C4-2B (cell line): ENCODE data around the gene MYLIP.

Experiments
- ZFX ChIP-seq: fragments of 450-650 bp; IDR thresholded peaks from 2 replicates; pipeline ENCODE4 v1.6.1; 2017
- TF ChIP-seq, protein P1 (sequence below): fragments of 450-650 bp; conservative IDR thresholded peaks from 2 replicates; pipeline ENCODE4 v1.5.1; 2017; ENCODE audit warnings: mild to moderate bottlenecking

DNA sequence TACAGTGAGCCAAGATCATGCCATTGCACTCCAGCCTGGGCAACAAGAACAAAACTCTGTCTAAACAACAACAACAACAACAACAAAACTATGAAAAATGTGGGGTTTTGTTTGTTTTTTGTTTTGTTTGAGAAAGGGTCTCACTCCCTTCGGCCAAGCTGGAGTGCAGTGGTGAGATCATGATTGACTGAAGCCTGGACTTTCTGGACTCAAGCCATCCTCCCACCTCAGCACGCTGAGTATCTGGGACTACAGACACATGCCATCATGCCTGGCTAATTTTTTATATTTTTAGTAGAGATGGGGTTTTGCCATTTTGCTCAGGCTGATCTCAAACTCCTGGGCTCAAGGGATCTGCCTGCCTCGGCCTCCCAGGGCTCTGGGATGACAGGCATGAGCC is 2.8 kb upstream of the MYLIP start:
- TF ChIP-seq, protein P1, sequence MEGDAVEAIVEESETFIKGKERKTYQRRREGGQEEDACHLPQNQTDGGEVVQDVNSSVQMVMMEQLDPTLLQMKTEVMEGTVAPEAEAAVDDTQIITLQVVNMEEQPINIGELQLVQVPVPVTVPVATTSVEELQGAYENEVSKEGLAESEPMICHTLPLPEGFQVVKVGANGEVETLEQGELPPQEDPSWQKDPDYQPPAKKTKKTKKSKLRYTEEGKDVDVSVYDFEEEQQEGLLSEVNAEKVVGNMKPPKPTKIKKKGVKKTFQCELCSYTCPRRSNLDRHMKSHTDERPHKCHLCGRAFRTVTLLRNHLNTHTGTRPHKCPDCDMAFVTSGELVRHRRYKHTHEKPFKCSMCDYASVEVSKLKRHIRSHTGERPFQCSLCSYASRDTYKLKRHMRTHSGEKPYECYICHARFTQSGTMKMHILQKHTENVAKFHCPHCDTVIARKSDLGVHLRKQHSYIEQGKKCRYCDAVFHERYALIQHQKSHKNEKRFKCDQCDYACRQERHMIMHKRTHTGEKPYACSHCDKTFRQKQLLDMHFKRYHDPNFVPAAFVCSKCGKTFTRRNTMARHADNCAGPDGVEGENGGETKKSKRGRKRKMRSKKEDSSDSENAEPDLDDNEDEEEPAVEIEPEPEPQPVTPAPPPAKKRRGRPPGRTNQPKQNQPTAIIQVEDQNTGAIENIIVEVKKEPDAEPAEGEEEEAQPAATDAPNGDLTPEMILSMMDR = no peak
- TF ChIP-seq ZFX = no peak
